Measurements from ENCODE around the gene GJD2. TPM values are rescaled to one million over a fixed set of nuclear protein-coding genes. Genes with fewer than 3 reads are reported as not detected.

The GJD2 gene
- total and polyA plus RNA-seq, 2 donors (not counting 1 experiment from before 2014, with no cell fraction given): not detected

- Histone ChIP-seq H3K79me2 (ENCODE audit: control insufficient read depth, insufficient read depth, low read length) (no peaks in the 10 kb centered on the region), H3K27me3 (ENCODE audit: control insufficient read depth, insufficient read depth, low read length) (peaks cover 5% of the 10 kb centered on the region), H3K36me3 (ENCODE audit: control insufficient read depth, insufficient read depth, low read length) (no peaks in the 10 kb centered on the region), H3K4me3 (replicated peaks in 1 of 4; ENCODE audit: control extremely low read depth in 1 of 4, insufficient read depth in 1 of 4, low read depth in 3 of 4, low read length in 4 of 4) (no peak overlapping the region), H3K27ac (ENCODE audit: insufficient read depth, low read length) (no peak overlapping the region), H3K4me2 (ENCODE audit: extremely low read depth, insufficient read depth, low read length) (no peak overlapping the region), H3K9ac (ENCODE audit: insufficient read depth, low read length) (no peak overlapping the region), H2AFZ (ENCODE audit: low read length) (no peak overlapping the region), H4K20me1 (ENCODE audit: control insufficient read depth, extremely low read depth, insufficient read depth, low read length) (no peaks in the 10 kb centered on the region), H3K9me3 (ENCODE audit: control insufficient read depth, insufficient read depth, low read depth, low read length) (no peaks in the 10 kb centered on the region), H3K4me1 (ENCODE audit: control insufficient read depth, extremely low read depth, insufficient read depth, low read length) (no peaks in the 10 kb centered on the region)
- DNase-seq (ENCODE audit: low read depth in 2 of 2): no peak
- no peak for TF ChIP-seq EZH2 (IDR thresholded peaks at IDR 0.05; ENCODE audit: low read length, missing control alignments)
- TF ChIP-seq CTCF (conservative IDR thresholded peaks at IDR 0.05 in 1 of 2, IDR thresholded peaks at IDR 0.05 in 1 of 2; ENCODE audit: low read depth in 1 of 2, low read length in 2 of 2): no peak
Measured at GRCh38 chr15:34780725-34781124, 25.9 kb upstream of the GJD2 start.

GRCh38 chr15:34776606-34777105 lies 21.9 kb upstream of the GJD2 start:
- Histone ChIP-seq H2AFZ (ENCODE audit: low read length) (no peak overlapping the region), H3K4me2 (ENCODE audit: extremely low read depth, insufficient read depth, low read length) (no peak overlapping the region), H3K9ac (ENCODE audit: insufficient read depth, low read length) (no peak overlapping the region), H4K20me1 (ENCODE audit: control insufficient read depth, extremely low read depth, insufficient read depth, low read length) (no peaks in the 10 kb centered on the region), H3K4me1 (ENCODE audit: control insufficient read depth, extremely low read depth, insufficient read depth, low read length) (no peaks in the 10 kb centered on the region), H3K36me3 (ENCODE audit: control insufficient read depth, insufficient read depth, low read length) (no peaks in the 10 kb centered on the region), H3K9me3 (ENCODE audit: control insufficient read depth, insufficient read depth, low read depth, low read length) (no peaks in the 10 kb centered on the region), H3K27me3 (ENCODE audit: control insufficient read depth, insufficient read depth, low read length) (peaks cover 4% of the 10 kb centered on the region), H3K4me3 (replicated peaks in 1 of 4; ENCODE audit: control extremely low read depth in 1 of 4, insufficient read depth in 1 of 4, low read depth in 3 of 4, low read length in 4 of 4) (no peak overlapping the region), H3K27ac (ENCODE audit: insufficient read depth, low read length) (no peak overlapping the region), H3K79me2 (ENCODE audit: control insufficient read depth, insufficient read depth, low read length) (no peaks in the 10 kb centered on the region)
- TF ChIP-seq CTCF (conservative IDR thresholded peaks at IDR 0.05 in 1 of 2, IDR thresholded peaks at IDR 0.05 in 1 of 2; ENCODE audit: low read depth in 1 of 2, low read length in 2 of 2) (no peak), EZH2 (IDR thresholded peaks at IDR 0.05; ENCODE audit: low read length, missing control alignments) (no peak)
- DNase-seq (ENCODE audit: low read depth in 2 of 2): no peak

GRCh38 chr15:34773917-34774316 lies 19.1 kb upstream of the GJD2 start:
- H3K27me3 ChIP-seq (ENCODE audit: control insufficient read depth, insufficient read depth, low read length): peaks cover 13% of the 10 kb centered on the region
- DNase-seq (ENCODE audit: low read depth in 2 of 2): no peak
- no peak overlapping the region for H3K9ac ChIP-seq (ENCODE audit: insufficient read depth, low read length)
- H2AFZ ChIP-seq (ENCODE audit: low read length): no peak overlapping the region
- no peaks in the 10 kb centered on the region for H3K4me1 ChIP-seq (ENCODE audit: control insufficient read depth, extremely low read depth, insufficient read depth, low read length)
- no peaks in the 10 kb centered on the region for H3K79me2 ChIP-seq (ENCODE audit: control insufficient read depth, insufficient read depth, low read length)
- H3K4me3 ChIP-seq (replicated peaks in 1 of 4; ENCODE audit: control extremely low read depth in 1 of 4, insufficient read depth in 1 of 4, low read depth in 3 of 4, low read length in 4 of 4): no peak overlapping the region
- no peaks in the 10 kb centered on the region for H3K36me3 ChIP-seq (ENCODE audit: control insufficient read depth, insufficient read depth, low read length)
- no peak overlapping the region for H3K4me2 ChIP-seq (ENCODE audit: extremely low read depth, insufficient read depth, low read length)
- no peak overlapping the region for H3K27ac ChIP-seq (ENCODE audit: insufficient read depth, low read length)
- no peaks in the 10 kb centered on the region for H4K20me1 ChIP-seq (ENCODE audit: control insufficient read depth, extremely low read depth, insufficient read depth, low read length)
- no peaks in the 10 kb centered on the region for H3K9me3 ChIP-seq (ENCODE audit: control insufficient read depth, insufficient read depth, low read depth, low read length)
- TF ChIP-seq EZH2 (IDR thresholded peaks at IDR 0.05; ENCODE audit: low read length, missing control alignments): no peak
- TF ChIP-seq CTCF (conservative IDR thresholded peaks at IDR 0.05 in 1 of 2, IDR thresholded peaks at IDR 0.05 in 1 of 2; ENCODE audit: low read depth in 1 of 2, low read length in 2 of 2): no peak
